Measurements from ENCODE around the gene FGF3.

Gene FGF3

DNA sequence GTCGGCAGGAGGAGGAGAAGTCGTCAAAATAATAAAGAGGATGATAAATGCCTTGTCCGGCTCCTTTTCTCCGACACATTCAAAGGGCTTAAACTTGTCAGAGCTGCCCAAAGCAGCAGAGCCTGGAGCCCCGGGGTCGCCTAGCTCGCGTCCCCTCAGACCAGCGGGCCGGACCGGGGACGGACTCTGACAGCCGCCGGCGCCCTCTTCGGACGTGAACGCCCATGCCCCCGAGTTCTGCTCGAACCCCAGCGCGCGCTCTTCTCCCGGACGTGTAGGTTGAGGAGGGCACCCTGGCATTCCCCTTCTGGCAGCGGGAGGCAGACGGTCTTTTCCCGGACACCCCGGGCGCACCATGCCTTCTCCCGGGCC is 999 bp downstream of the FGF3 start:
- H3K4me1 ChIP-seq = peaks cover 4% of the 10 kb centered on the region; the same call in 1 of the 2 replicates
- no peaks in the 10 kb centered on the region; the same call in 1 of the 2 replicates for H3K9me3 ChIP-seq
- peaks cover 85% of the 10 kb centered on the region for H3K27me3 ChIP-seq
- no peaks in the 10 kb centered on the region for H3K36me3 ChIP-seq
- no peak overlapping the region for H3K4me3 ChIP-seq (ENCODE audit: low read depth, low read length)
- DNase-seq = no peak
- TF ChIP-seq CTCF (IDR thresholded peaks at IDR 0.05; ENCODE audit: low read depth, low read length) = no peak

- no peaks in the 10 kb centered on the region; the same call in 1 of the 2 replicates for H3K9me3 ChIP-seq
- 0 out of 2 replicates have a peak overlapping the region, but pooled peaks have one; percentile 6 for H3K4me3 ChIP-seq (ENCODE audit: low read depth, low read length)
- H3K36me3 ChIP-seq = no peaks in the 10 kb centered on the region
- TF ChIP-seq CTCF (IDR thresholded peaks at IDR 0.05; ENCODE audit: low read depth, low read length) = no peak
- peaks cover 84% of the 10 kb centered on the region for H3K27me3 ChIP-seq
- DNase-seq = peak; percentile 41
- H3K4me1 ChIP-seq = peaks cover 4% of the 10 kb centered on the region; the same call in 1 of the 2 replicates
Measured at GRCh38 chr11:69817265-69818230, 1.7 kb downstream of the FGF3 start.

GRCh38 chr11:69816671-69817070 is 2.5 kb downstream of the FGF3 start:
- Histone ChIP-seq H3K4me1 (peaks cover 4% of the 10 kb centered on the region; the same call in 1 of the 2 replicates), H3K9me3 (no peaks in the 10 kb centered on the region; the same call in 1 of the 2 replicates), H3K27me3 (peaks cover 75% of the 10 kb centered on the region), H3K36me3 (no peaks in the 10 kb centered on the region), H3K4me3 (ENCODE audit: low read depth, low read length) (no peak overlapping the region)
- DNase-seq = peak; percentile 40
- TF ChIP-seq CTCF (IDR thresholded peaks at IDR 0.05; ENCODE audit: low read depth, low read length) = no peak

DNA sequence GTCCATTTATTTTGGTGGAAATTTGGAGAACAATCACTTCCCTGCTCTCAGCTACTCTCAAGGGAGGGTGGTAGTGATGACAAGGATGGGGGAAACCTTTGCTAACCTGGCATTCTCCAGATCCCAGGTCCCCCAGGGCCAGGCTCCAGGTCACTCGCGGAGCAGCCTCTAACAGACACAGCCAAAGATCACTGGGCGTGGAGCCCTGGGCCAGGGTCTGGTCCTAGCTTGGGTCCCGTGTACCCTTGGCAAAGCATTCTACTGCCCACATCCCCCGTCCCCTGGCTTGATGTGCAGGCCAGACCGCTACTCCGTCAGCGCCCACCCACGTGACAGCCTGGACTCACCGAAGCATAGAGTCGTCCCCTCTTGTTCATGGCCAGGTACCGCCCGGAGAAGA is 3.2 kb downstream of the FGF3 start:
- Histone ChIP-seq H3K36me3 (no peaks in the 10 kb centered on the region), H3K4me3 (ENCODE audit: low read depth, low read length) (no peak overlapping the region), H3K9me3 (no peaks in the 10 kb centered on the region; the same call in 1 of the 2 replicates), H3K27me3 (peaks cover 68% of the 10 kb centered on the region), H3K4me1 (peaks cover 4% of the 10 kb centered on the region; the same call in 1 of the 2 replicates)
- no peak for TF ChIP-seq CTCF (IDR thresholded peaks at IDR 0.05; ENCODE audit: low read depth, low read length)
- DNase-seq = no peak

DNA sequence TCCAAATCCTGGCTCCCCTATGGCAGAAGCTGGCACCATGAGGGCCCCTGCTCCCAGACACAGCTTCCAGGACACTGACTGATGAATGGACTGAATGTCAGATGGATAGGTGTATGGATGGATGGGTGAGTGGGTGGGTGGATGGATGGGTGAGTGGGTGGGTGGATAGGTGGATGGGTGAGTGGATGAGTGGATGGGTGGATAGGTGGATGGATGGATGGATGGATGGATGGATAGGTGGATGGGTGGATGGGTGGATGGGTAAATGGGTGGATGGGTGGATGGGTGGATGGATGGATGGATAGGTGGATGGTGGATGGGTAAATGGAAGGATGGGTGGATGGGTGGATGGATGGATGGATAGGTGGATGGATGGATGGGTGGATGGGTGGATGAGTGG is 4.3 kb downstream of the FGF3 start:
- H3K4me3 ChIP-seq (ENCODE audit: low read depth, low read length) = no peak overlapping the region
- TF ChIP-seq CTCF (IDR thresholded peaks at IDR 0.05; ENCODE audit: low read depth, low read length) = no peak
- DNase-seq = no peak
- no peaks in the 10 kb centered on the region; the same call in 1 of the 2 replicates for H3K9me3 ChIP-seq
- H3K36me3 ChIP-seq = no peaks in the 10 kb centered on the region
- H3K4me1 ChIP-seq = peaks cover 4% of the 10 kb centered on the region; the same call in 1 of the 2 replicates
- peaks cover 58% of the 10 kb centered on the region for H3K27me3 ChIP-seq

DNA sequence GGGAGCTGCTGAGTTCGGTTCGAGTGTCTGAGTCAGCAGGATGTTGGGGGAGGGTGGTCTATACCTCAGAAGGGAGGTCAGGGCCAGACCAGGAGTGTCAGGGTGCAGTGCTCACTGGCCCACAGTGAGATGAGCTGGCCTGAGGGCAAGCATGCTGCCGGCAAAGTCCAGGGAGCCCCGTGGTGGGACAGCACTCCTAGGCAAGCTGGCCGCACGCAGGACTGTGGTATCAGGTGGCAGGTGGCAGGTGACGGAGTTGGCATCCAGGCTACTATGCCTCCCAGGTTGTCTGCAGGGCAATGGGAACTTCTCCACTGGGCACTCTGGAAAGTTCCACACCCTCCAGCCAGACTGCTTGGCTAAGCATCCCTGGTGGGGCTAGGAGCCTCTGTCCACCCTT is 4.8 kb downstream of the FGF3 start:
- no peaks in the 10 kb centered on the region for H3K4me1 ChIP-seq
- H3K27me3 ChIP-seq = peaks cover 53% of the 10 kb centered on the region
- no peaks in the 10 kb centered on the region for H3K9me3 ChIP-seq
- TF ChIP-seq CTCF (IDR thresholded peaks at IDR 0.05; ENCODE audit: low read depth, low read length) = no peak
- no peaks in the 10 kb centered on the region for H3K36me3 ChIP-seq
- no peak overlapping the region for H3K4me3 ChIP-seq (ENCODE audit: low read depth, low read length)
- DNase-seq = no peak

Data from BE2C (cell line).